HepG2 (cell line): ENCODE measurements around the gene FAM118A.

Source experiments
- CTCF ChIP-seq: sonication (generic); formaldehyde crosslinking; IDR thresholded peaks from 2 replicates; pipeline ENCODE4 v1.5.0; 2020; ENCODE audit warnings: mild to moderate bottlenecking, missing genetic modification reagents, moderate library complexity
- REL ChIP-seq: sonication (generic); formaldehyde crosslinking; conservative IDR thresholded peaks from 2 replicates; pipeline ENCODE4 v1.8.0; 2022; ENCODE audit warnings: mild to moderate bottlenecking, missing genetic modification reagents, moderate library complexity
- ZFP37 ChIP-seq: sonication (generic); formaldehyde crosslinking; IDR thresholded peaks from 2 replicates; pipeline ENCODE4 v1.4.0; 2020; ENCODE audit warnings: missing genetic modification reagents, borderline replicate concordance
- ZNF550 ChIP-seq: sonication (generic); formaldehyde crosslinking; IDR thresholded peaks from 2 replicates; pipeline ENCODE4 v1.4.0; 2020; ENCODE audit warnings: mild to moderate bottlenecking, missing genetic modification reagents, borderline replicate concordance

GRCh38 chr22:45292731-45293442, 16.8 kb upstream of the FAM118A start:
- TF ChIP-seq ZNF550 (CRISPR knock-in tag), result no peak
- no peak for TF ChIP-seq REL
- TF ChIP-seq CTCF (CRISPR knock-in tag), result no peak
- no peak for TF ChIP-seq ZFP37
